Keratinocyte (primary cell): ENCODE measurements around the gene B9D1. TPM values are rescaled to one million over a fixed set of nuclear protein-coding genes. Genes with fewer than 3 reads are reported as not detected.

ENCODE experiments used
- DNase-seq: peaks from one replicate; pipeline ENCODE4 v3.0.0-alpha.2; 2011; ENCODE audit warnings: low read depth, missing footprints, low spot score
- FAIRE-seq: peaks from 2 replicates; lab custom pipeline; 2011; peaks lifted over from hg19 to GRCh38; lab: Jason Lieb, UNC
- H2AFZ ChIP-seq: 2 replicates; pipeline ENCODE4 v1.6.0; 2012; ENCODE audit warnings: low read length, control low read depth, inconsistent platforms; ENCODE audit not compliant: control insufficient read depth
- H3K27ac ChIP-seq: 2 replicates; pipeline ENCODE4 v1.5.1; 2011; ENCODE audit warnings: low read length; ENCODE audit not compliant: control insufficient read depth, insufficient read depth
- H3K27me3 ChIP-seq: 3 replicates; pipeline ENCODE4 v1.6.0; 2011; ENCODE audit warnings: low read length; ENCODE audit not compliant: control insufficient read depth, insufficient read depth; ENCODE audit errors: extremely low read depth
- H3K36me3 ChIP-seq, 2 experiments: 2 replicates in 1 of 2; 3 replicates in 1 of 2; pipeline ENCODE4 v1.5.1; 2011; ENCODE audit warnings: low read length in 2 of 2, mild to moderate bottlenecking in 1 of 2; ENCODE audit not compliant: control insufficient read depth in 2 of 2, insufficient read depth in 2 of 2; ENCODE audit errors: extremely low read depth in 1 of 2
- H3K4me1 ChIP-seq: 3 replicates; pipeline ENCODE4 v1.5.1; 2011; ENCODE audit warnings: low read length; ENCODE audit not compliant: control insufficient read depth, insufficient read depth; ENCODE audit errors: extremely low read depth
- H3K4me2 ChIP-seq: 3 replicates; pipeline ENCODE4 v1.6.0; 2011; ENCODE audit warnings: low read depth, low read length; ENCODE audit not compliant: control insufficient read depth, insufficient read depth; ENCODE audit errors: extremely low read depth
- H3K4me3 ChIP-seq, 3 experiments: fragments of 200-600 bp in 1 of 3; sonication (generic) in 1 of 3; 2 replicates in 2 of 3; 3 replicates in 1 of 3; pipeline ENCODE4 v1.5.1; 2011 to 2016; ENCODE audit warnings: low read length in 3 of 3, mild to moderate bottlenecking in 3 of 3, control low read depth in 2 of 3, inconsistent platforms in 1 of 3, low read depth in 1 of 3, mixed read lengths in 1 of 3, mixed run types in 1 of 3, moderate library complexity in 1 of 3; ENCODE audit not compliant: control insufficient read depth in 2 of 3, insufficient read depth in 2 of 3; ENCODE audit errors: extremely low read depth in 1 of 3
- H3K79me2 ChIP-seq: 2 replicates; pipeline ENCODE4 v1.6.0; 2012; ENCODE audit warnings: low read length; ENCODE audit not compliant: control insufficient read depth, insufficient read depth
- H3K9ac ChIP-seq: 3 replicates; pipeline ENCODE4 v1.6.0; 2011; ENCODE audit warnings: low read length; ENCODE audit not compliant: control insufficient read depth, insufficient read depth; ENCODE audit errors: extremely low read depth
- H3K9me1 ChIP-seq: 3 replicates; pipeline ENCODE4 v1.6.0; 2011; ENCODE audit warnings: low read length; ENCODE audit not compliant: control insufficient read depth, insufficient read depth; ENCODE audit errors: extremely low read depth
- H3K9me3 ChIP-seq: 2 replicates; pipeline ENCODE4 v1.5.1; 2012; ENCODE audit warnings: low read depth, low read length; ENCODE audit not compliant: control insufficient read depth
- H4K20me1 ChIP-seq: 3 replicates; pipeline ENCODE4 v1.6.0; 2011; ENCODE audit warnings: low read length; ENCODE audit not compliant: control insufficient read depth, insufficient read depth; ENCODE audit errors: extremely low read depth
- CTCF ChIP-seq, 3 experiments: IDR thresholded peaks in 1 of 3; conservative IDR thresholded peaks in 1 of 3; optimal IDR thresholded peaks in 1 of 3; 2 replicates in 2 of 3; 3 replicates in 1 of 3; pipeline versions ENCODE3 to v1.5.1; 2011; ENCODE audit warnings: low read length in 3 of 3, mild to moderate bottlenecking in 3 of 3, moderate library complexity in 2 of 3, control low read depth in 1 of 3, inconsistent platforms in 1 of 3; ENCODE audit not compliant: insufficient read depth in 2 of 3; ENCODE audit errors: extremely low read depth in 1 of 3
- EZH2 ChIP-seq: IDR thresholded peaks from one replicate; pipeline ENCODE4 v1.6.1; 2012; ENCODE audit warnings: inconsistent platforms, mild to moderate bottlenecking, low read length, moderate library complexity
- dilution Hi-C: fragments of 300-500 bp; cut with MboI; formaldehyde crosslinking; loops from one replicate; pipeline ENCODE4 v1.7.0; 2020; ENCODE audit warnings: low sequenced_read_pairs; ENCODE audit not compliant: extremely low pct_ligation_motif_present
- polyA plus RNA-seq, 5 experiments: library from polyadenylated mRNA; depleted of rRNA in 3 of 5; stranded (reverse) in 3 of 5; stranded (forward) in 1 of 5; unstranded in 1 of 5; fragments of >200 nt; gene quantifications; 1 replicate in 1 of 5; 2 replicates in 3 of 5; 3 replicates in 1 of 5; pipeline versions ENCODE4 v1.2.1 to v1.2.3, GENCODE V29; 2011 to 2012; ENCODE audit warnings: missing spikeins in 2 of 5, low read depth in 1 of 5, low replicate concordance in 1 of 5

The B9D1 gene
- polyA plus RNA-seq, 1 donor (not counting 4 experiments of a cell fraction or from before 2014, with no cell fraction given) = 30.3 TPM

DNA sequence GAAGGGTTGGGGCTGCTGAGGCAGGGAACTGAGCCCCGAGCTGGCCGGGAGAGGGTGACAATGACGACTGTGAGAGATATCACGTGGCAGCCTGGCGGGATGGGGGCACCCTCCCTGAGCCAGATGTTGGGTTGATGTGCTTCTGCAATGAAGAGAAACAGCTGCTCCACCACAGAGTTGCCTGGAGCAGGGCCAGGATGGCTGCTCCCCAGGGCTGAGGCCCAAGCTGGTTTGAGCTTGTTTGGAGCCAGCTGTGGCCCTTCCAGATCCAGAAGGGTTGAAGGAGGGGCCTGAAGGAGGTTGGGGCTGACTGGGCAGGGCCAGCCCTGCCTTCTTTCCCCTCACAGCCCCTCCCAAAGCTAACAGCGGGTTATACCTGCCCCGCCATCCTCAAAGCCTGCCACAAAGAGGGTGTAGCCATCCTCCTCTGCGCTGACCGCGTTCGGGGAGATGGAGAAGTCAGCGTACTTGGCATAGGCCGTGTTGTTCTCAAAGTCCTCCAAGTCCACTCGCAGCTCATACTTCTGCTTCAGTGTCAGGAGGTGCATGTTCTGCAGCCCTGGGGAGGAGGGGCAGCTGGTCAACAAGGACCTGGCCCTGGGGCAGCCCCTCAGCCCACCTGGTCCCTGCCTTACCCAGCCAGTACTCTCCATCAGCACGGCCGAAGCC lies 22.3 kb upstream of the B9D1 start:
- no peaks in the 10 kb centered on the region for H3K9me1 ChIP-seq
- H3K4me3 ChIP-seq = no peak overlapping the region
- H3K27me3 ChIP-seq = no peaks in the 10 kb centered on the region
- no peak for TF ChIP-seq CTCF (optimal IDR thresholded peaks at IDR 0.05 in 1 of 3, IDR thresholded peaks at IDR 0.05 in 1 of 3, conservative IDR thresholded peaks at IDR 0.05 in 1 of 3; ENCODE audit: extremely low read depth in 1 of 3, insufficient read depth in 2 of 3, low read length in 3 of 3)
- no peak for TF ChIP-seq EZH2
- H3K9ac ChIP-seq = no peak overlapping the region
- no peak overlapping the region for H2AFZ ChIP-seq
- dilution Hi-C loops = no loop called here
- H3K79me2 ChIP-seq = peaks cover 8% of the 10 kb centered on the region
- peaks cover 24 to 26% of the 10 kb centered on the region in 2 experiments for H3K36me3 ChIP-seq
- no peaks in the 10 kb centered on the region for H3K9me3 ChIP-seq
- no peak overlapping the region for H3K4me2 ChIP-seq
- no peaks in the 10 kb centered on the region for H4K20me1 ChIP-seq
- FAIRE-seq (peak; percentile 73), DNase-seq (no peak)
- no peak overlapping the region for H3K27ac ChIP-seq
- peaks cover 19% of the 10 kb centered on the region for H3K4me1 ChIP-seq

DNA sequence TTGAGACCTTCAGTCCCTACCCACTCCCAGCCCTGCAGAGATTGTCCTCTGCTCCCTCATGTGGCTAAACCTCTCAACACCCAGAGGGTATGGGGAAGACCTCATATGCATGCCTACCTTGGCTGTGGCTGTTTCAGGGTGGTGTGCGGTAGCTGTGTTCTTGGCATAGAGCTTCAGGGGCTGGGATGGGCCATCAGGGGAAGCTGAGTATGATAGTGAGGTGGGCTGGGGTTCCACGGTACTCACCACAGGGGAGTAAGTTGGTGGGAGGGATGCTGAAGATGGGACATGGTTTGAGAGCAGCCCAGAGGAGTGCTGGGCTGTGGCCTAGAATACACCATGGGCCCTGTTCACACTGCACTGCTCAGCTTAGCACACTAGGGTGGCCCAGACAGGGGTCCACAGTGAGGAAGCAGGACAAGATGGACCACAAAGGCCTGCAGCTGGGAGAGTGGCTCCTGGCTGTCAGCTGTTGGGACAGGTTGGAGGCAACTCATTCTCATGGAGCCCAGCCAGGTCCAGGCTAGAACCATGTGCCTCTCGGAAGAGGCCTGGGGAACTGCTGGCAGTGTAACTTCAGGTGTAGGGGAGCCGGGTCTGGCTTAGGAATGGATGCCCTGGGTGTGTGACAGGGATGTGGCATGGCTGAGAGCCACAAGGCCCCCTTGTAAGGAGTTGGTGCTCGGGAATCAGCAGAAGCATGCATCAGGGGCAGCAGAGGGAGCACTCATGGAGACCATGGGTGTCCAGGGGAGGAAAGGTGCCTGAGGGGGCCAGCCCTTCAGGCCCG lies 21.4 kb upstream of the B9D1 start:
- Histone ChIP-seq H3K79me2 (peaks cover 18% of the 10 kb centered on the region), H4K20me1 (no peaks in the 10 kb centered on the region), H3K9me3 (no peaks in the 10 kb centered on the region), H3K4me3 (no peak overlapping the region), H3K4me1 (peaks cover 27% of the 10 kb centered on the region), H2AFZ (no peak overlapping the region), H3K4me2 (no peak overlapping the region), H3K27me3 (no peaks in the 10 kb centered on the region), H3K9ac (no peak overlapping the region), H3K9me1 (peaks cover 3% of the 10 kb centered on the region), H3K27ac (no peak overlapping the region), H3K36me3 (peaks cover 27 to 33% of the 10 kb centered on the region in 2 experiments)
- DNase-seq = no peak
- dilution Hi-C loops = no loop called here
- no peak for TF ChIP-seq EZH2
- no peak for TF ChIP-seq CTCF (optimal IDR thresholded peaks at IDR 0.05 in 1 of 3, IDR thresholded peaks at IDR 0.05 in 1 of 3, conservative IDR thresholded peaks at IDR 0.05 in 1 of 3; ENCODE audit: extremely low read depth in 1 of 3, insufficient read depth in 2 of 3, low read length in 3 of 3)
- FAIRE-seq = no peak
